GM21825 (cell line): Measurements from ENCODE around the gene NCKIPSD.

ENCODE experiments used
- ATAC-seq: cut with Tn5 transposase; IDR thresholded peaks from one replicate; pipeline ENCODE4 v1.9.1; 2021; ENCODE audit warnings: mild to moderate bottlenecking, moderate library complexity; ENCODE audit not compliant: unreplicated experiment

NCKIPSD gene

GRCh38 chr3:48697952-48698351 is 12.2 kb upstream of the NCKIPSD start:
- ATAC-seq = no peak

DNA sequence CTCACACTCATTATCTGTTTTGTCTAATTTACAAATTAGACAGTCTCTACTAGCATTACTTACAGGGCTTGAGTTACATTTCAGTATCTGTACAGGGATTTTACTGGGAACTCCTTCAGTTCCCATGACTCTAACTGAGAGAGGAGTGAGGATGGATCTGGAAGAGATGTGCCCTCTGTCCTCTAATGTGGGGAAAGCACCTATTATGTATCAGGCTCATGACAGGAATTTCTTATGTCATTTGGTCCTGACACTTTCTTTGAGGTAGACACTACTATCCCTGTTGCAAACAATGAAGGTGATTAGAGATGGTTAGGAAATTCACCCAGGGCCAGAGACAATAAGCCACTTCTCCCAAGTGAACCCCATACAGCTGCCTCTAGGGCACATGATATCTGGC is 10.9 kb upstream of the NCKIPSD start:
- ATAC-seq = no peak

GRCh38 chr3:48696156-48696555 is 10.4 kb upstream of the NCKIPSD start:
- no peak for ATAC-seq

GRCh38 chr3:48695393-48695753 is 9.7 kb upstream of the NCKIPSD start:
- ATAC-seq = no peak

DNA sequence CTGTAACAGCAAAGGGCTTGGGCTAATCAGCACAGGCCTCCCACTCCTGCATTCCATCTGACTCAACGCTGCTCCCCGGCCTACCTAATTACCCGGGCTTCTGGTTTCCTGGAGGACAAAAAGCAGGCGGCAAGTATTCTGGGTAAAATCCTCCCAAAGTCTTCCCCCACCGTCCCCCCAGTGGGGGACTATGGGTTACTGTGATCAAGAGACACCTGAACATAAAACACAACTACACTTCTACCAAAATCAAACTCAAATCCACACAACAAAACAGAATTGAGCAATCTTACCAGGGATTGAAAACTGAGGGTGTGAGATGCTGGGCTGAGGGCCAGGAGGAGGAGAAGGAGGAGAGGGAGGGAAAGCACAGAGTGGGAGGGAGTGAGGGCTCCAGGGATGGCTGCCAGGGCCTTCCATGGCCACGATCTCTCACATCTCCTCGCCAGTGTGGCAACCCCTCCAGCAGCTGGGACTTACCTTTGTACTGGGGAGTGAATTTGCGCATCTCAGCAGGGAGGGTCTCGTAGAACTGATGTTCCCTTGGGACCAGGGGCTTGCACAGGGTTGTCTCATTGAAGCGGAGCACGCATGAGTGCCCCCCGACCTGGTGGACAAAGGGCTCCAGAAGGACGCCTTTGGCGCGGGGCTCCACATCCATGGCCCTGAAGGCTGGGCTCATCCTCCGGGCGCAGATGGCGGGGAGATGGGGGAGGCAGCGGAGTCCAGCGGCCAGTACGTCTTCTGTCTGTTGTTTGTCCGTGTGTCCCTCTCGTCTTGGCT is 9.1 kb upstream of the NCKIPSD start:
- ATAC-seq = no peak

DNA sequence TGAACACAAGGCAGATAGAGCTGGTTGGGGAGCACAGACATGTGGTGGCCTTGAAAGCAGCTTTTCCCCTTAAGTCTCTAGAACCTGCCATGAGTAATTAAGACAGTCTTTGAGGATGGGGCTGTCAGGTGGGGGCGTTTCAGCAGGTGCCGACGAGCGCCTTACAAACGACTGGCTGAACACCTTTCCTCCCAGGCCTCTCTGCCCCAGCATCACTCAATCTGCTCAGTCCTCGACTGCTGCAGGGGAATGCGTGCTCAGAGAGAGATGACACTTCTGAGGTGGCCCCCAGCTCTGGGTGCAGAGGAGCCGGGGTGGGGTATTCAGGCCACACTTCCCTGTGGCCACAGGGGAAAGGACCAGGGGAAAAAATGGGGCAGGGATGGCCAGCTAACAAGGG is 8.1 kb upstream of the NCKIPSD start:
- ATAC-seq = no peak

- no peak for ATAC-seq
Observed at GRCh38 chr3:48692551-48692950, 6.8 kb upstream of the NCKIPSD start.

DNA sequence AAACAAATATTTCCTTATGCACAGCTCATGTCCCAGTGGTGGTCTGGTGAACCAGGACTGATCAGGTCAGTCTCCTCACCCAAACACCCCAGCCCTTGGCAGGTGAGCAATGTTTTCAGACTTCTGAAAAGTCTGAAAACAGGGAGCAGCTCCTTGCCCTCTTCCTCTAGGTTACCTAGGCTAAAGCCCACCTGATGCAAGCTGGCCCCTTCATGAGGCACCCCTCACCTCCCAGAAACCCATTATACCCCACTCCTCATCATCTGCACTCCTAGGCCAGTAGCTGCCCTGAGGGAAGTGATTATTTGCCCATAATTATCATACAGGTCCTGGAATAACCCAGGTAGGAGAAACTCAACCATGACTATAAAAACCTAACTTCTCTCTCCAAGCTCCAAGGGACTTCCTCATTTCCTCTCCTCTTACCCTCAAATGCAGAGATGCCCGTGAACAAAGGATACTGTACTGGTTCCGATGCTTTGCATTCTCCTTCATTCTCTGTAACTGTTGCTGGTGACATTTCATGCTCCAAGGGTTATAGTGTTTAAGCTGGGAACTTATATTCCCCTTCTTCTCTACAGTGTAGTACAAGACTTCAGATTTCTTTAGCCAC is 5.2 kb upstream of the NCKIPSD start:
- no peak for ATAC-seq

DNA sequence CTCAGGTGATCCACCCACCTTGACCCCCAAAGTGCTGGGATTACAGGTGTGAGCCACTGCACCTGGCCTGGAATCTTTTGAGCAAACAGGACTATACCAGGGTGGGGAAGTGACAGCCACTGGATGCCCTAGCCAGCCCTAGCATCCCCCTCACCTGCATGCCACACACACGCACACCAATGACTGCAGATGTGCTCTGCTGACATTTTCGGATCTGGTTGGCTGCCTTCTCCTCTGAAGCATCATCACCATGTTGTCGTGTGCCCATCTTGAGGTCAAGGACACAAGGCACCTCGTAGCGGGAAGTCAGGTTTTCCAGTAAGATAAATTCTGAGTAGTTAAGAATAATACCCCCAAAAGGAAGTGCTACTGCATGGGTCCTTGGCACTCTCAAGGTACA is 3.7 kb upstream of the NCKIPSD start:
- ATAC-seq = no peak

GRCh38 chr3:48688737-48689075 is 3.0 kb upstream of the NCKIPSD start:
- ATAC-seq = no peak

DNA sequence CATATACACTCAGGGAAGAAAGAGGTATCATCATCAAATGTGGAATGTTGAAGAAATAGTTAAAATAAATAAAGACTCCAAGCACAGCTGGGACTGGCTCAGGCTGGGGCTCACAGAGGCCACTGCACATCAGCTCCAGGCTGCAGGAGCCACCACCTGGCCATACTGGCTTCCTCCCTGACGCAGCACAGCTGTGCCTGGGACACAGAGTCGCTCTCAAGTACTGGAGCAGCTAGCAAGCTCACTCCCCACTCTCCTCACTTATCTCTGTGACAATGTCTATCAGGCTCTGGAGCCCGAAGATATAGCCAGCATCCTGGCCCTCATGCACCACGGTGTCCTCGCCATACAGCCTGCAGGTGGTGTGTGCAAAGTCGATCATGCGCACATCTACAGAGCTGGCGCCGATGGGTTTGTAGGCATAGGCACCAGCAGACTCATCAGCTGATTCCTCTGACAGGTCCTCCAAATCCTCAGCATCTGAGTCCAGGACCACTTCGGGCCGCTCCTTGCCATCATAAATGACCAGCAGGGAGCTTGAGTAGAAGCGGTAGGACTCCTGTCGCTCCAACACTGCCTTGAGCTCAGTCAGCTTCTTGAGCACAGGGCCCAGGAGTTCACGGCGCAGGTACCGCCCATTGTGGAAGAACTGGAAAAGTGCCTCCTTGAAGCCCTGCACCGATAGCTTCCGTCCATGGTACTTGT is 2.5 kb upstream of the NCKIPSD start:
- no peak for ATAC-seq

DNA sequence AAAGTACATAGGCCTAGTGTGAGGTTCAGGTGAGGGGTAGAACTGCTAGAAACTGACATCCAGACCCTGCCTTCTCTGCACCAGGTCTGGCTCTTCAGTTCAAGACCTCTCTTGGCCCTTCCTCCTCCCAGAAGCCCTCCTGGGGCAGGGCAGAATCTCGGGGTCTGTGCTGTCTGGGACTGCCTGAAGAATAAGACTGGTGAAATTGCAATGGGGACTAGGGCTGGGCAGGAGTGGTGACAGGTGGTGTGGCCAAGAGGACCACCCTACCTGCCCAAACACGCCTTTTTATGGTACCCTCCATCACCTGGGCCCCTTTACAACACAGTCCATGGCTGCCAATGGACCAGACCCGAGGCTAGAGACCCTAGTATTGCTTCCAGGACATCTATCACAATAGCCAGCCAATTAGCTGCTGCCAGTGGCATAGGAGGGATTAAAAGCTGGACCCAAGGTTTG is 1.5 kb upstream of the NCKIPSD start:
- ATAC-seq = no peak

GRCh38 chr3:48686538-48687219 is 964 bp upstream of the NCKIPSD start:
- ATAC-seq = no peak

GRCh38 chr3:48685293-48685602 is 467 bp downstream of the NCKIPSD start:
- no peak for ATAC-seq

DNA sequence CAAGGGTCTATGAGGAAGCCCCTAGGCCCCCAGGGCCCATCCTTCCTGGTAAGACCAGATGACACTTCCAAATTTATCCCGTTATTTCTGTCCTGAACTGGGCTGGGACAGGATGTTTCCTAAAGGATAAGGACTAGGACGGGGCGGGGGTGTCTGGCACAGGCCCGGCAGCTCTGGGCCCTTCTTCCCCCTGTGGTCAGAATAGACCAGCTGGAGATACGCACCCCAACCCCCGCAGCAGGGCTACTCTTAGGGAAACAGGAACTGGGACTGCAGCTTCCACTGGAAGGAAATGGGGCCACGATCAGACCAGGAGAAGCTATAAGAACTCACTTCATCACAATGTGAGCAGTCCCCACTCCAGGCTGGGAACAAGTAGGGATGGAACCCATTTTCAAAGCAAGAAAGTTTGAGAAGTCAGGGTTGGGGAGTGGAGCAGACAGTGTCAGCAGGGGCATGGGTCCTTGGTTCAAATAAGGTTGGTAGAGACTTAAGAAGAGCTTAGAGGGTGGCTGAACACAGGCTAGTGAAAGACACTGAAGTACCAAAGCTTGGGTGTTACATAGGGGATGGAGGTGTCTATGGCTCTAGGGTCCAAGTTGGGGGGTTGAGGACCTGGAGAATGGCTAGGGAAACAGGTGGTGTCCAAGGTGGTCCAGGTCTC is 1.1 kb downstream of the NCKIPSD start:
- no peak for ATAC-seq

- ATAC-seq = no peak
Observed at GRCh38 chr3:48684054-48684349, 1.7 kb downstream of the NCKIPSD start.

- no peak for ATAC-seq
Observed at GRCh38 chr3:48682786-48683185, 2.9 kb downstream of the NCKIPSD start.

DNA sequence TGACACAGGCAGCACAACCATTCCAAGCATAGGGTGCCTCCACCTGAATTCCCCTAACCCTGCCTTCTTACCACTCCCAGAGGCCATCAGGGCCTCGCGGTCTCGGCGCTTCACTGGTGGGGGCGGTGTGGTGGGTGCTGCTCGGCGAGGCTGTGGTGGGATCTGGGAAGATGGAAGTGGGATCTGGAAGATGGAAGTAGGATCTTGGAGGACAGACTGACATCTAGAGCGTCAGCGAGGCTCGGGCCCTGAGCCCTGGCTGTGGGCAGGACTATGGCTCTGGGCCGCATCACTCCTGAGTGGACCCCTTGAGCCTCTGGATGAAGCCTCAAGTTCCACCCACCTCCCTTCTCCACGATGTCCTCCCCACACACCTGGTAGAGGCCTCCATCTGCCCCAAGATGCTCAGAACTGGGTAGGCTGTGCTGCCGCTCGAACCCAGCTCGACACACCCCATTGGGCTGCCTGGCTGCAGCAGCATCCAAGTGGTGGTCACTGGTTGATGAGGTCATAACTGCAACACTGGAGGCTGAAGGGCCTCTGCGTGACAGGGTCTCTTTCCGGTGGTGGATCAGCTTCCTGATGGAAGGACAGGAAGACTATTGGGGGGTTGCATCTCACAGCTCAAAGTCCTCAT is 3.6 kb downstream of the NCKIPSD start:
- no peak for ATAC-seq

DNA sequence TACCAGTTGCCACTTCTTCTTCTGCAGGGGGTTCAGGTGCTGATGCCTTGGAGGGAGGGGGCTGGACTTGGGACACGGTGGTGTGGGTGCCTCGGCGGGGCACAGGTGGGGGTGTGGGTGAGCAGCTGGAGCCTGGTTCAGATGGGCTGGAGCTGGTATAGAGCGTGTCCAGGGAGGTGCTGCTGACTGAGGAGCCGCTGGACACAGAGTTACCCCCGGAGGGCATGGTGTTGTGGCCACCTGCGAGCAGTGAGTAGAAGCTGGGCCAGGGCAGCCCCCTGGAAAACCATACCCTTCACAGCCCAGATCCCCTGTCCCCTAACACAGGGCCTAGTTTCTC is 4.2 kb downstream of the NCKIPSD start:
- no peak for ATAC-seq

- ATAC-seq = no peak
Observed at GRCh38 chr3:48680811-48681540, 4.7 kb downstream of the NCKIPSD start.
